Astrocyte (in vitro differentiated cells and primary cell): ENCODE results near the gene CSNK1G3. TPM values are rescaled to one million over a fixed set of nuclear protein-coding genes. Genes with fewer than 3 reads are reported as not detected.

Source experiments
- DNase-seq: peaks from one replicate; pipeline ENCODE4 v3.0.0-alpha.2; 2010; ENCODE audit warnings: low read depth
- FAIRE-seq: peaks from 2 replicates; lab custom pipeline; 2011; peaks lifted over from hg19 to GRCh38; lab: Jason Lieb, UNC
- H2AFZ ChIP-seq: 2 replicates; pipeline ENCODE4 v1.6.0; 2012; ENCODE audit warnings: low read depth, low read length, inconsistent platforms
- H3K27ac ChIP-seq: 2 replicates; pipeline ENCODE4 v1.5.1; 2011; ENCODE audit warnings: low read depth, low read length, inconsistent platforms
- H3K27me3 ChIP-seq: 2 replicates; pipeline ENCODE4 v1.6.0; 2011; ENCODE audit warnings: low read length, inconsistent platforms; ENCODE audit not compliant: insufficient read depth
- H3K36me3 ChIP-seq: 2 replicates; pipeline ENCODE4 v1.5.1; 2011; ENCODE audit warnings: low read length, inconsistent platforms; ENCODE audit not compliant: insufficient read depth
- H3K4me1 ChIP-seq: 2 replicates; pipeline ENCODE4 v1.5.1; 2011; ENCODE audit warnings: low read length, inconsistent platforms; ENCODE audit not compliant: insufficient read depth
- H3K4me2 ChIP-seq: 2 replicates; pipeline ENCODE4 v1.6.0; 2012; ENCODE audit warnings: low read length, inconsistent platforms
- H3K4me3 ChIP-seq: 2 replicates; pipeline ENCODE4 v1.5.1; 2011; ENCODE audit warnings: low read depth, mild to moderate bottlenecking, low read length, inconsistent platforms; ENCODE audit not compliant: insufficient read depth
- H3K79me2 ChIP-seq: 2 replicates; pipeline ENCODE4 v1.6.0; 2012; ENCODE audit warnings: mild to moderate bottlenecking, low read length, inconsistent platforms; ENCODE audit not compliant: insufficient read depth
- H3K9ac ChIP-seq: 2 replicates; pipeline ENCODE4 v1.6.0; 2012; ENCODE audit warnings: mild to moderate bottlenecking, low read length, inconsistent platforms
- H3K9me3 ChIP-seq: 2 replicates; pipeline ENCODE4 v1.5.1; 2012; ENCODE audit warnings: low read depth, mild to moderate bottlenecking, low read length, inconsistent platforms; ENCODE audit not compliant: insufficient read depth
- H4K20me1 ChIP-seq: 2 replicates; pipeline ENCODE4 v1.6.0; 2012; ENCODE audit warnings: low read length, inconsistent platforms; ENCODE audit not compliant: insufficient read depth
- H3K27ac Mint-ChIP-seq: one replicate; pipeline ENCODE4 v1.8.0; 2021; ENCODE audit warnings: mild to moderate bottlenecking, mixed read lengths; ENCODE audit not compliant: unreplicated experiment
- H3K27me3 Mint-ChIP-seq: one replicate; pipeline ENCODE4 v1.8.0; 2021; ENCODE audit warnings: low read depth, mixed read lengths; ENCODE audit not compliant: unreplicated experiment
- H3K36me3 Mint-ChIP-seq: one replicate; pipeline ENCODE4 v1.8.0; 2021; ENCODE audit warnings: low read depth, mixed read lengths; ENCODE audit not compliant: unreplicated experiment
- H3K4me1 Mint-ChIP-seq: one replicate; pipeline ENCODE4 v1.8.0; 2021; ENCODE audit warnings: low read depth, mixed read lengths; ENCODE audit not compliant: unreplicated experiment
- H3K4me3 Mint-ChIP-seq: one replicate; pipeline ENCODE4 v1.8.0; 2021; ENCODE audit warnings: mild to moderate bottlenecking, moderate library complexity, mixed read lengths; ENCODE audit not compliant: unreplicated experiment
- H3K9me3 Mint-ChIP-seq: one replicate; pipeline ENCODE4 v1.8.0; 2021; ENCODE audit warnings: mild to moderate bottlenecking, mixed read lengths; ENCODE audit not compliant: unreplicated experiment
- EZH2 ChIP-seq: IDR thresholded peaks from 2 replicates; pipeline ENCODE4 v1.6.1; 2012; ENCODE audit warnings: mild to moderate bottlenecking, low read length, inconsistent platforms; ENCODE audit not compliant: insufficient read depth
- total RNA-seq: library from RNA; stranded (reverse); gene quantifications from 2 replicates; pipeline ENCODE4 v1.2.1, GENCODE V29; 2021
- TF ChIP-seq, protein P1 (sequence below): IDR thresholded peaks from 2 replicates; pipeline ENCODE4 v1.5.1; 2011; ENCODE audit warnings: low read depth, mild to moderate bottlenecking, inconsistent platforms, low read length, moderate library complexity; ENCODE audit not compliant: insufficient read depth

Gene CSNK1G3
- total RNA-seq, 1 donor from 2014 or later = 59.4 TPM

DNA sequence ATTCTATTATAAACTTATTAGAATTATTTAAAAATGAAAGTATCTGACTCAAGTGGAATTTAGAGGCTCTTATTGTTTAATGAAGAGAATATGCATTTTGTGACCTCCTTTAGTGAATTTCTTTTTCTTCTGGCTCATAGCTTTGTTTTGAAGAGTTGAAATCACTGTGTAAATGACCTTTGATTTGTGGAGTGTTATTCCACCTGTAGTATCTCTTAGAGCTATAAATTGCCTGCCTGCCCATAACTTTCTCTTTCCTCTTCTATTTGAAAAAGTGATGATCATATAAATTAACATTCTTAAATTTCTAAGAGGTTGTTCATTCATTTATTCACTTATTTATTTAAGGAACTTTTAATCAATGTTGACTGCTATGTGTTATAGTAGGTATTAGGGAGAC is 16.1 kb downstream of the CSNK1G3 start:
- Histone ChIP-seq H3K9ac (no peak overlapping the region), H3K4me2 (no peak overlapping the region), H4K20me1 (peaks cover 66% of the 10 kb centered on the region), H3K27ac (no peak overlapping the region), H3K4me1 (no peaks in the 10 kb centered on the region), H3K4me3 (no peak overlapping the region), H3K27me3 (no peaks in the 10 kb centered on the region), H2AFZ (no peak overlapping the region), H3K79me2 (peaks cover 96% of the 10 kb centered on the region), H3K9me3 (no peaks in the 10 kb centered on the region), H3K36me3 (no peaks in the 10 kb centered on the region)
- H3K27ac Mint-ChIP-seq = no peak overlapping the region
- FAIRE-seq (no peak), DNase-seq (no peak)
- TF ChIP-seq, protein P1, sequence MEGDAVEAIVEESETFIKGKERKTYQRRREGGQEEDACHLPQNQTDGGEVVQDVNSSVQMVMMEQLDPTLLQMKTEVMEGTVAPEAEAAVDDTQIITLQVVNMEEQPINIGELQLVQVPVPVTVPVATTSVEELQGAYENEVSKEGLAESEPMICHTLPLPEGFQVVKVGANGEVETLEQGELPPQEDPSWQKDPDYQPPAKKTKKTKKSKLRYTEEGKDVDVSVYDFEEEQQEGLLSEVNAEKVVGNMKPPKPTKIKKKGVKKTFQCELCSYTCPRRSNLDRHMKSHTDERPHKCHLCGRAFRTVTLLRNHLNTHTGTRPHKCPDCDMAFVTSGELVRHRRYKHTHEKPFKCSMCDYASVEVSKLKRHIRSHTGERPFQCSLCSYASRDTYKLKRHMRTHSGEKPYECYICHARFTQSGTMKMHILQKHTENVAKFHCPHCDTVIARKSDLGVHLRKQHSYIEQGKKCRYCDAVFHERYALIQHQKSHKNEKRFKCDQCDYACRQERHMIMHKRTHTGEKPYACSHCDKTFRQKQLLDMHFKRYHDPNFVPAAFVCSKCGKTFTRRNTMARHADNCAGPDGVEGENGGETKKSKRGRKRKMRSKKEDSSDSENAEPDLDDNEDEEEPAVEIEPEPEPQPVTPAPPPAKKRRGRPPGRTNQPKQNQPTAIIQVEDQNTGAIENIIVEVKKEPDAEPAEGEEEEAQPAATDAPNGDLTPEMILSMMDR = no peak
- TF ChIP-seq EZH2 = no peak
- H3K36me3 Mint-ChIP-seq = no peaks in the 10 kb centered on the region
- no peak overlapping the region for H3K4me3 Mint-ChIP-seq
- no peaks in the 10 kb centered on the region for H3K9me3 Mint-ChIP-seq
- H3K4me1 Mint-ChIP-seq = peaks cover 13% of the 10 kb centered on the region
- H3K27me3 Mint-ChIP-seq = no peaks in the 10 kb centered on the region

DNA sequence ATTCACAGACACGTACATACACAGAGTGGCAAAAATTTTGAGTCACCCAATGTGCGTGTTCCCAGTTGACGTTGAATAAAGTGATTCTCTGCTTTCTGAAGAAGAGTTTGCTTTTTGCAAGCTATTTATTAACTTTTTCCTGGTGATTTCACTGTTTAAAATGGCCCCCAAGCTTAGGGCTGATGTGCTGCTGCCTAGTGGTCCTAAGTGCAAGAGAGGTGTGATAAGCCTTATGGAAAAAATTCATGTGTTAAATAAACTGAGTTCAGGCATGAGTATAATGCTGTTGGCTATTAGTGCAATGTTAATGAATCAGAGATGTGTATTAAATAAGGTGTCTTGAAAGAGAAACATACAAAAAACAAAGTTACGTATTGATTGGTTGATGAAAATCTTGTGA is 16.9 kb downstream of the CSNK1G3 start:
- no peaks in the 10 kb centered on the region for H3K27me3 Mint-ChIP-seq
- no peak overlapping the region for H3K27ac Mint-ChIP-seq
- no peak for DNase-seq

DNA sequence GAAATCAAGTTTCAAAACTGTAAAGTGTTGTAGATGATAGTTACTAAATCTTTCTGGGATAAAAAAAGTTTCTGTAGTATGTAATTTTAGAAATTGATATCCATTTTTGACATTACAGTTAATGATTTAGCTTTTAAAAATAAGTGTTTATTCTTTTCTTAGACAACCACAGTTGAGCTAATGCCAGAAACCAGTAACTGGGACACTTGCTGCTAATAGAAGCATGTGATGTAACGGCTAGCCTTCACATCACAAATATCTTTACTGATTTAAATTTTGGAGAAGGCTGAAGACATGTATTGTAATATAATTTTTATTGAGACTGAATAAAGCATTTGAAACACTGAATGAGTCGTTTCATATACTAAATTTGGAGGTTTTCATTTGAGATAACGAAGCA is 18.8 kb downstream of the CSNK1G3 start:
- TF ChIP-seq EZH2 = no peak
- TF ChIP-seq, protein P1 = no peak
- no peaks in the 10 kb centered on the region for H3K36me3 Mint-ChIP-seq
- Histone ChIP-seq H4K20me1 (peaks cover 60% of the 10 kb centered on the region), H3K4me1 (no peaks in the 10 kb centered on the region), H3K79me2 (peaks cover 97% of the 10 kb centered on the region), H3K4me3 (no peak overlapping the region), H3K4me2 (no peak overlapping the region), H3K27ac (no peak overlapping the region), H3K9me3 (no peaks in the 10 kb centered on the region), H3K27me3 (no peaks in the 10 kb centered on the region), H3K36me3 (no peaks in the 10 kb centered on the region), H3K9ac (no peak overlapping the region), H2AFZ (no peak overlapping the region)
- peaks cover 10% of the 10 kb centered on the region for H3K4me1 Mint-ChIP-seq
- FAIRE-seq (no peak), DNase-seq (no peak)
- no peaks in the 10 kb centered on the region for H3K9me3 Mint-ChIP-seq
- no peak overlapping the region for H3K4me3 Mint-ChIP-seq
- H3K27ac Mint-ChIP-seq = no peak overlapping the region
- no peaks in the 10 kb centered on the region for H3K27me3 Mint-ChIP-seq

More for the DNA sequence above, 16.9 kb downstream of the CSNK1G3 start:
- TF ChIP-seq, protein P1 = no peak
- TF ChIP-seq EZH2 = no peak
- no peak overlapping the region for H3K9ac ChIP-seq
- H3K4me2 ChIP-seq = no peak overlapping the region
- no peaks in the 10 kb centered on the region for H3K27me3 ChIP-seq
- no peaks in the 10 kb centered on the region for H3K9me3 ChIP-seq
- FAIRE-seq = no peak
- peaks cover 65% of the 10 kb centered on the region for H4K20me1 ChIP-seq
- H3K27ac ChIP-seq = no peak overlapping the region
- H3K4me3 Mint-ChIP-seq = no peak overlapping the region
- H3K4me1 ChIP-seq = no peaks in the 10 kb centered on the region
- peaks cover 13% of the 10 kb centered on the region for H3K4me1 Mint-ChIP-seq
- no peak overlapping the region for H3K4me3 ChIP-seq
- H3K36me3 ChIP-seq = no peaks in the 10 kb centered on the region
- peaks cover 96% of the 10 kb centered on the region for H3K79me2 ChIP-seq
- H3K9me3 Mint-ChIP-seq = no peaks in the 10 kb centered on the region
- no peak overlapping the region for H2AFZ ChIP-seq
- H3K36me3 Mint-ChIP-seq = no peaks in the 10 kb centered on the region
